Peyer's patch (tissue), 4 donors: ENCODE measurements around the gene AMZ1. TPM values are rescaled to one million over a fixed set of nuclear protein-coding genes. Genes with fewer than 3 reads are reported as not detected.
A peak's percentile ranks its signal among the peaks of the same experiment; 100 is the strongest.

Experiments
- DNase-seq, 3 donors: peaks; one replicate each; pipeline ENCODE4 v3.0.0-alpha.2; 2017 to 2019
- H3K27ac ChIP-seq, 4 donors: fragments of 200-600 bp; sonication (generic); one replicate each; pipeline ENCODE4 v1.5.1; 2016 to 2019
- H3K27me3 ChIP-seq, 2 donors: fragments of 200-600 bp; sonication (generic); one replicate each; pipeline ENCODE4 v1.5.1; 2019
- H3K36me3 ChIP-seq, 3 donors: fragments of 200-600 bp; sonication (generic); one replicate each; pipeline ENCODE4 v1.5.1; 2016 to 2019
- H3K4me1 ChIP-seq, 4 donors: fragments of 200-600 bp; sonication (generic); one replicate each; pipeline ENCODE4 v1.5.1; 2016 to 2019
- H3K4me3 ChIP-seq, 4 donors: fragments of 200-600 bp; sonication (generic); 1 replicate in 3 of 4; 2 replicates in 1 of 4; pipeline ENCODE4 v1.5.1; 2016 to 2019; ENCODE audit warnings: mild to moderate bottlenecking in 1 of 4
- H3K9me3 ChIP-seq, 4 donors: fragments of 200-600 bp; sonication (generic); one replicate each; pipeline ENCODE4 v1.5.1; 2016 to 2019; ENCODE audit warnings: mild to moderate bottlenecking in 1 of 4
- POLR2A ChIP-seq, 2 donors: fragments of 450-650 bp; IDR thresholded peaks; one replicate each; pipeline ENCODE4 v1.5.1; 2017; ENCODE audit warnings: antibody characterized with exemption in 2 of 2, mild to moderate bottlenecking in 2 of 2, moderate library complexity in 2 of 2
- total RNA-seq, 4 donors: library from RNA; depleted of rRNA; stranded (reverse); fragments of >200 nt; gene quantifications; one replicate each; pipeline ENCODE4 v1.1.0, GENCODE V29; 2016
- TF ChIP-seq, protein P1 (sequence below), 6 experiments: fragments of 450-650 bp in 4 of 6; fragments of 200-600 bp in 2 of 6; sonication (generic) in 1 of 6; IDR thresholded peaks; one replicate each; pipeline ENCODE4 v1.5.1; 2017 to 2019; ENCODE audit warnings: antibody characterized with exemption in 6 of 6, mild to moderate bottlenecking in 3 of 6, moderate library complexity in 1 of 6

AMZ1 gene
- total RNA-seq, 4 donors from 2014 or later = 0.67 TPM; not detected in 3

GRCh38 chr7:2645274-2645868 is 42.6 kb upstream of the AMZ1 start:
- DNase-seq = peak in 2 of 3 donors; percentile 83 to 86
- peaks cover 0 to 31% (median 0%) of the 10 kb centered on the region in 3 donors for H3K36me3 ChIP-seq
- TF ChIP-seq POLR2A (IDR thresholded peaks at IDR 0.05) = no peak
- TF ChIP-seq, protein P1, sequence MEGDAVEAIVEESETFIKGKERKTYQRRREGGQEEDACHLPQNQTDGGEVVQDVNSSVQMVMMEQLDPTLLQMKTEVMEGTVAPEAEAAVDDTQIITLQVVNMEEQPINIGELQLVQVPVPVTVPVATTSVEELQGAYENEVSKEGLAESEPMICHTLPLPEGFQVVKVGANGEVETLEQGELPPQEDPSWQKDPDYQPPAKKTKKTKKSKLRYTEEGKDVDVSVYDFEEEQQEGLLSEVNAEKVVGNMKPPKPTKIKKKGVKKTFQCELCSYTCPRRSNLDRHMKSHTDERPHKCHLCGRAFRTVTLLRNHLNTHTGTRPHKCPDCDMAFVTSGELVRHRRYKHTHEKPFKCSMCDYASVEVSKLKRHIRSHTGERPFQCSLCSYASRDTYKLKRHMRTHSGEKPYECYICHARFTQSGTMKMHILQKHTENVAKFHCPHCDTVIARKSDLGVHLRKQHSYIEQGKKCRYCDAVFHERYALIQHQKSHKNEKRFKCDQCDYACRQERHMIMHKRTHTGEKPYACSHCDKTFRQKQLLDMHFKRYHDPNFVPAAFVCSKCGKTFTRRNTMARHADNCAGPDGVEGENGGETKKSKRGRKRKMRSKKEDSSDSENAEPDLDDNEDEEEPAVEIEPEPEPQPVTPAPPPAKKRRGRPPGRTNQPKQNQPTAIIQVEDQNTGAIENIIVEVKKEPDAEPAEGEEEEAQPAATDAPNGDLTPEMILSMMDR (IDR thresholded peaks at IDR 0.05) = no peak

DNA sequence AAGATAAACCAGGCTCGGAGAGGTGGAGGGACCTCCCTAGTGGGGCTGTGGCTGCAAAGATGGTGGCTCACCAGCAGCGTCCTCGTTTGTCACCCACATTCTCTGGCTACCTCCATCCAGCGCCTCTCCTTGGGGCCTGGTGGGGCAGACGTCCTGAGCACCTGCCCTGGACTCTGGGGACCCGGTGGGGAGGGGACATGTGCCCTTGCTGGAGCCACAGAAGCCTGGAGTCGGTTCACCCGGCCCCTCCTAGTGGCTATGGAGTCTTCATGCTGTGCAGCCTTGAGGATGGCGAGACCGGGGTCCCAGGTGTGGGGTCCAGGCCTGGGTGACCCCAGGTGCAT is 41.7 kb upstream of the AMZ1 start:
- Histone ChIP-seq H3K36me3 (peaks cover 0 to 34% (median 0%) of the 10 kb centered on the region in 3 donors), H3K27me3 (no peaks in the 10 kb centered on the region), H3K27ac (no peak overlapping the region), H3K9me3 (no peaks in the 10 kb centered on the region), H3K4me3 (no peak overlapping the region), H3K4me1 (peaks cover 0 to 23% (median 19%) of the 10 kb centered on the region in 4 donors)
- no peak for TF ChIP-seq POLR2A (IDR thresholded peaks at IDR 0.05)
- TF ChIP-seq, protein P1 (IDR thresholded peaks at IDR 0.05) = no peak
- DNase-seq = no peak

More at GRCh38 chr7:2645274-2645868, 42.6 kb upstream of the AMZ1 start:
- H3K27me3 ChIP-seq = no peaks in the 10 kb centered on the region
- peak overlapping the region in 2 of 4 donors; percentile 18 to 68 for H3K27ac ChIP-seq
- H3K4me3 ChIP-seq = peak overlapping the region in 1 of 4 donors; percentile 20
- no peaks in the 10 kb centered on the region for H3K9me3 ChIP-seq
- peaks cover 0 to 32% (median 26%) of the 10 kb centered on the region in 4 donors for H3K4me1 ChIP-seq

- no peak for DNase-seq
- H3K27me3 ChIP-seq = no peaks in the 10 kb centered on the region
- no peak overlapping the region for H3K4me3 ChIP-seq
- H3K4me1 ChIP-seq = peaks cover 0 to 17% (median 14%) of the 10 kb centered on the region in 4 donors
- H3K9me3 ChIP-seq = no peaks in the 10 kb centered on the region
- peaks cover 0 to 40% (median 0%) of the 10 kb centered on the region in 3 donors for H3K36me3 ChIP-seq
- H3K27ac ChIP-seq = no peak overlapping the region
- TF ChIP-seq POLR2A (IDR thresholded peaks at IDR 0.05) = no peak
- TF ChIP-seq, protein P1 (IDR thresholded peaks at IDR 0.05) = no peak
Measured at GRCh38 chr7:2646680-2647571, 41.1 kb upstream of the AMZ1 start.

GRCh38 chr7:2647594-2648172 is 40.3 kb upstream of the AMZ1 start:
- Histone ChIP-seq H3K36me3 (peaks cover 0 to 46% (median 0%) of the 10 kb centered on the region in 3 donors), H3K27me3 (no peaks in the 10 kb centered on the region), H3K9me3 (no peaks in the 10 kb centered on the region), H3K4me1 (peaks cover 0 to 14% (median 11%) of the 10 kb centered on the region in 4 donors), H3K27ac (no peak overlapping the region), H3K4me3 (no peak overlapping the region)
- no peak for DNase-seq
- no peak for TF ChIP-seq POLR2A (IDR thresholded peaks at IDR 0.05)
- TF ChIP-seq, protein P1 (IDR thresholded peaks at IDR 0.05) = no peak

DNA sequence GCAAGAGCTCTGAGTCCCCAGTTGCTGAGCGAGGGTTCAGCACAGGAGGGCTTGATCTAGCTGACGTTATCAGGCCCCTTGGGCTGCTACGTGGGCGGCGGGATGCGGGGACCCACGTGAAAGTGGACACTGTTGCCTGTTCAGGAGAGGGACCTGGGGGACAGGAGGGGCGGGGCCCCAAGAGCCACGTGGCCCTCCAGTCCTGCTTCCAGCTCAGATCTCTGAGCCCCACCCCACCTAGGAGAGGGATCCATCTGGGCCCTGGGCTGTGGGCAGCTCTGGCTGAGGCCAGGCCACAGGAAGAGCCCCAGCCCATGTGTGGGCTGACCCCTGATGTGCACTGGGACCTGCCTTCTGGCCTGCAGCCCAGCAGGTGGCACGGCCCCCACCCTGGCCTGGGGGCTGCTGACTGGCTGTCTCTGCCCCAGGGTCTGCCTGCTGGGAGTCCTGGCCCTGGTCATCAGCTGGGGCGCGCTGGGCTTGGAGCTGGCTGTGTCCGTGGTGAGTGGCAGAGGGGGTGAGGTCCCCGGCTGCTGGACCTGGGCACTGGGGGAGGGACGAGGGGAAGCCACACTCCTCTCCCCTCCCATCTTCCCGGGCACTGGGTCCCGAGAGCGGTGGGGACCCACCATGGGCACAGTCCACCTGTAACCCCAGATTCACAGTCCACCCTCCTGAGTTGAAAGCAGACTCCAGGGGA is 38.7 kb upstream of the AMZ1 start:
- peaks cover 0 to 51% (median 0%) of the 10 kb centered on the region in 3 donors for H3K36me3 ChIP-seq

More for the DNA sequence above, 38.7 kb upstream of the AMZ1 start:
- Histone ChIP-seq H3K27me3 (no peaks in the 10 kb centered on the region), H3K9me3 (no peaks in the 10 kb centered on the region), H3K4me1 (peaks cover 0 to 11% (median 8%) of the 10 kb centered on the region in 4 donors), H3K27ac (no peak overlapping the region), H3K4me3 (no peak overlapping the region)
- TF ChIP-seq POLR2A (IDR thresholded peaks at IDR 0.05) = no peak
- TF ChIP-seq, protein P1 (IDR thresholded peaks at IDR 0.05) = no peak
- no peak for DNase-seq
